Measurements from ENCODE around the gene SIN3A.
"Not testable (repeated sequence)": the region's sequence is repeated elsewhere in the genome, so short reads cannot be mapped to it uniquely, and the experiment has no call there.

The SIN3A gene

DNA sequence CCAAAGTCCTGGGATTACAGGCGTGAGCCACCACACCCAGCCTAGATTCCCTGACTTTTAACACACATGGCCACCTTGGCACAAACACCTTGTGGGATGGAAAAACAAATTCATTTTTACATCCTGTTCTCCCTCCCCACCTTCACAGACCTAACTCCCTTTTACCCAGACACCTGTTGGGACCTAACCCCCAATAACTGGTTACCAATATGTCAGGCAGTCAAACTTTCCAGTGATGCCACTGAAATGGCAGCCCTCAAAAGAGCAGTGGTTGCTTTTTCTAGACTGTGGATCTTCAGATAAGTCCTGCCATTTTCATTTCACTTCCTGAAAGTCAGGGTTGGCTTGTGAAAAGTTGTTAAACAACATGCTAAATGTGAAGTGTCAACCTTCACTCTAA, 34.9 kb downstream of the SIN3A start:
- TF ChIP-seq Cebpa-rat (IDR thresholded peaks at IDR 0.05) = no peak
- H3K9me3 ChIP-seq (replicated peaks in 1 of 11) = no peaks in the 10 kb centered on the region
- peaks cover 82 to 100% (median 97%) of the 10 kb centered on the region in 11 experiments for H3K36me3 ChIP-seq
- H4K20me1 ChIP-seq = peaks cover 6 to 30% (median 10%) of the 10 kb centered on the region in 11 experiments; a peak in 15 of 22 replicates
- 0 out of 22 replicates have a peak overlapping the region, but pooled peaks of 2 of the 11 experiments have one; percentile 3 to 11 for H3K27ac ChIP-seq
- no peak overlapping the region for H3K9ac ChIP-seq
- no peak overlapping the region for H3K4me2 ChIP-seq
- no peak overlapping the region for H3K4me3 ChIP-seq
- H3K4me1 ChIP-seq = peaks cover 0 to 18% (median 0%) of the 10 kb centered on the region in 10 experiments; a peak in 3 of 20 replicates
- H3K27me3 ChIP-seq = no peaks in the 10 kb centered on the region

DNA sequence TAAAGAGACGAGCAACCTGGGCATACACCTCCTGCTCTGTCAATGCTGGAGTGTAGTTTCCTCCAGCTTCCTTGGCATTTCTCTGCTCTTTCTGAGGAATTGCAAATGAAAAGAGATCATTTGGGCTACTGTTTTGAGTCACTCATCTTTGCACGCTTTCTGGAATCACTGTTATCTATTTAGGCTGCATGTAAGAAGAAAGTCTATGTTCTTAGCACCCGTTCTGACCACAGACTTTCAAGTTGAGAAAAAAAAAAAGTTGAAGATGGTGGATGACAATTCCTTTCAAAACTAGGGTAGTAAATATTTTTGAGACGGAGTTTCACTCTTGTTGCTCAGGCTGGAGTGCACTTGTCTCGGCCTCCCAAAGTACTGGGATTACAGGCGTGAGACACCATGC, 41.3 kb downstream of the SIN3A start:
- H3K4me3 ChIP-seq = no peak overlapping the region
- no peak overlapping the region for H3K9ac ChIP-seq
- no peaks in the 10 kb centered on the region for H3K4me1 ChIP-seq
- peaks cover 92 to 100% (median 99%) of the 10 kb centered on the region in 11 experiments for H3K36me3 ChIP-seq
- no peak for TF ChIP-seq Cebpa-rat (IDR thresholded peaks at IDR 0.05)
- H3K4me2 ChIP-seq = no peak overlapping the region
- no peak overlapping the region for H3K27ac ChIP-seq
- no peaks in the 10 kb centered on the region for H3K9me3 ChIP-seq (replicated peaks in 1 of 11)
- peaks cover 0 to 27% (median 11%) of the 10 kb centered on the region in 11 experiments; a peak in 14 of 22 replicates for H4K20me1 ChIP-seq
- H3K27me3 ChIP-seq = no peaks in the 10 kb centered on the region

DNA sequence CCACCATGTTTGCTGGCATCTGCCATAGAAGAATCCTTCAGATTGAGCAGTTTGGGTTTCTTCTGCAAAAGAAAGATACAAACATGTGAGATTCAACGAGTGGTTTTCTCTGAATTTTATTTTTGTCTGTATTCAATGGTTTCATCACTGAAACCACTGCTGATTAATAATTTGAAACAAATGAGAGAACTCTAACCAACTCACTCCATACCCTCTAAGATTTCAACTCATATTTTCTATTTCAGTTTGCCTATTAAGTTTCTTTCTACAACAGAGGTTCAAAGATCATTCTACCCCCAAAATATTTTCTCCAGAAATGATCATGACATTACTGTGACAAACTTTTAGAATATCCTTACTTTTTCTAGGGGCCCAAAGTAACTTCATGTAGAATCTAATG, 44.4 kb downstream of the SIN3A start:
- Histone ChIP-seq H3K36me3 (peaks cover 99 to 100% (median 100%) of the 10 kb centered on the region in 11 experiments), H3K27ac (no peak overlapping the region), H3K4me2 (no peak overlapping the region), H3K4me1 (no peaks in the 10 kb centered on the region), H3K27me3 (no peaks in the 10 kb centered on the region), H3K9ac (no peak overlapping the region), H3K4me3 (no peak overlapping the region), H4K20me1 (peaks cover 0 to 30% (median 9%) of the 10 kb centered on the region in 11 experiments; a peak in 11 of 22 replicates), H3K9me3 (replicated peaks in 1 of 11) (no peaks in the 10 kb centered on the region)
- TF ChIP-seq Cebpa-rat (IDR thresholded peaks at IDR 0.05) = no peak

DNA sequence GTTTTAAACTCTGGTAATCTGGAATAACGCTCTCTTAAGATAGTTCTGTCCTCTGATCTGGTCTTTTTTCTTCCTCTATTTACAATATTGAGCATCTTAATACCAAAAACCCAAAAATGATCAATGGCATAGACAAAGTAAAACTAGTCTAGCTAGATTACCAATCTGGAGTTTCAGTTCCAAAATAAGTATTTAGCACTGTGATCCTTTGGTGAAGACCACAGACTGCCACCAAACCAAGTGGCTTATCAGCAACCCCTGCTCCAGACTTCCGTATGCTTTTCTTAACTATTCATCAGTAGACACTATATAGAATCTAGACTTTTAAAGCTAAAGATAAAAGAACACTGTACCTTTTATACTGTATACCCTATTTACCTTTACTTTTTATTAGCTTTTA, 47.6 kb downstream of the SIN3A start:
- Histone ChIP-seq H3K4me2 (no peak overlapping the region), H3K27me3 (no peaks in the 10 kb centered on the region), H3K4me3 (no peak overlapping the region), H3K36me3 (peaks cover 98 to 100% (median 100%) of the 10 kb centered on the region in 11 experiments), H3K27ac (no peak overlapping the region), H4K20me1 (peaks cover 4 to 22% (median 11%) of the 10 kb centered on the region in 11 experiments; a peak in 11 of 22 replicates), H3K9me3 (replicated peaks in 1 of 11) (no peaks in the 10 kb centered on the region), H3K9ac (no peak overlapping the region), H3K4me1 (no peaks in the 10 kb centered on the region)
- TF ChIP-seq Cebpa-rat (IDR thresholded peaks at IDR 0.05) = no peak

DNA sequence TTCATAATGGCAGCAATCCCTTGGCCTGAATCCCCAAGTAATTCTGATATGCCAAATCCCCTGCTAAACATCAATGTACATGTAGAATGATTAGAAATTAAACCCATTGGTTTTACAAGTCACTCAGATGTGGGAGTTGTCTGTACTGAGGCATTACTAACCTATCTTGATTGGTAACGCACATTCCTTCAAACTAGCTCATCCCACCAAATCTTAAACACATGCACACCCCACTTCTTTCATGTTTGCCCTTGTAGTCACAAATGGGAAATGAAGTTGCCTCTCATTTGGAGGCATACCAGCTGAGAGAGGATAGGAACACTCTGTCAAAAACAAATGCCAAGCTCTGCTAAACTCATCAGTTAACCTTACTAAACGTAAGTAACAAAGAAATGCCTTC, 54.0 kb downstream of the SIN3A start:
- TF ChIP-seq Cebpa-rat (IDR thresholded peaks at IDR 0.05) = no peak
- no peaks in the 10 kb centered on the region for H3K9me3 ChIP-seq (replicated peaks in 1 of 11)
- H3K4me1 ChIP-seq = no peaks in the 10 kb centered on the region
- peaks cover 99 to 100% (median 100%) of the 10 kb centered on the region in 11 experiments for H3K36me3 ChIP-seq
- no peaks in the 10 kb centered on the region for H3K27me3 ChIP-seq
- H3K27ac ChIP-seq = no peak overlapping the region
- H4K20me1 ChIP-seq = peaks cover 0 to 46% (median 20%) of the 10 kb centered on the region in 11 experiments; a peak in 10 of 22 replicates
- no peak overlapping the region for H3K9ac ChIP-seq
- no peak overlapping the region for H3K4me2 ChIP-seq
- H3K4me3 ChIP-seq = no peak overlapping the region

DNA sequence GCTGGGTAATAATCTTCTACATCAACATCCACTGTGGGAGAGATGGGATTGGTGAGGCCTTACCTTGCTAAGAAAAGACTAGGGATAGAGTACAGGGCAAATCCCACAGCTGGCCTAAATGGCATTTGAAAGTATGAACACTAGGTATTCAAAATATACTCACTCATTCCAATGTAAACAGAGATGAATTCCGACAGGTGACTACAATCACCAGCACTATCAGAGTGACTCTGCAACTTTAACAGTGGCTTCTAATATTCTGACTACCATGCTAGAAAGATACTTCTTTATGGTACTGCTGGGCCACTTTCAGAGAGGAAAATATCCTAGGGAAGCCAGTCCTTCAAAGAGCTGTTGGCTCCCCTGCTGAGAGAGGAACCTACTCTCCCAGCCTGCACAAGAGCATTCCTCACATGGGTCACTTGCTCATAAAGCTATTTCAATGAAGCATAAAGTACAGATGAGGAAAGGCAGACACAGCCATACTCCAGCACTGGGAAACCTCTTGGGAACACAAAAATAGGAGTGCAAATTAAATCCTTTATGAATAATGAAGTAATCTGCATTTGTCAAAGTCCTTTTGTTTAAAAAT, 61.6 kb downstream of the SIN3A start:
- Histone ChIP-seq H3K9me3 (replicated peaks in 1 of 11) (no peaks in the 10 kb centered on the region), H3K36me3 (peaks cover 95 to 100% (median 100%) of the 10 kb centered on the region in 11 experiments)

DNA sequence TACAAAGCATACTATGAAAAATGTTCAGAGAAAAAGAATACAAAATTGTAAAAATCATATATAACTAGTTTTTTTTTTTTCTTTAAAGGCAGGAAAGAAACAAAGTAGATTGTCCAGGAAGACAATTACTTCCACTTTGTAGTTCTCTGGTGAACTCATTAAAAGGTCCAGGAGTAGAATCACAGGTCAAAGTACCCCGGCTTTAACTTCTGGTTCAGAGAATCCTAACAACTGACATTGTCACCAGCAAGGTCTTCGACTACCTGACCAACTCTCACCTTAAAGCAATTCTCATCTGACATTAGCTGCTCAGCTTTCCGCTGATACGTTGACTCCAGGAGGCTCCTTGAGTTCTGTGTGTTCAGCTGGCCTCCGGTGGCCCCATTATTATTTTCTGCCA, 67.5 kb downstream of the SIN3A start:
- peaks cover 8 to 20% (median 13%) of the 10 kb centered on the region in 10 experiments; a peak in 16 of 20 replicates for H3K4me1 ChIP-seq
- not testable (repeated sequence) for H3K27ac ChIP-seq; H3K9ac ChIP-seq; H3K4me2 ChIP-seq; H3K9me3 ChIP-seq (replicated peaks in 1 of 11); H3K4me3 ChIP-seq; H3K27me3 ChIP-seq
- H4K20me1 ChIP-seq = peaks cover 0 to 34% (median 12%) of the 10 kb centered on the region in 11 experiments; a peak in 9 of 22 replicates
- H3K36me3 ChIP-seq = peaks cover 93 to 99% (median 98%) of the 10 kb centered on the region in 11 experiments

More for the DNA sequence above, 61.6 kb downstream of the SIN3A start:
- Histone ChIP-seq H3K4me1 (peaks cover 8 to 20% (median 13%) of the 10 kb centered on the region in 10 experiments; a peak in 16 of 20 replicates), H3K27ac (no peak overlapping the region), H3K9ac (no peak overlapping the region), H3K27me3 (no peaks in the 10 kb centered on the region), H3K4me2 (no peak overlapping the region), H3K4me3 (no peak overlapping the region), H4K20me1 (peaks cover 0 to 48% (median 33%) of the 10 kb centered on the region in 11 experiments; a peak in 17 of 22 replicates)
- TF ChIP-seq Cebpa-rat (IDR thresholded peaks at IDR 0.05) = no peak

DNA sequence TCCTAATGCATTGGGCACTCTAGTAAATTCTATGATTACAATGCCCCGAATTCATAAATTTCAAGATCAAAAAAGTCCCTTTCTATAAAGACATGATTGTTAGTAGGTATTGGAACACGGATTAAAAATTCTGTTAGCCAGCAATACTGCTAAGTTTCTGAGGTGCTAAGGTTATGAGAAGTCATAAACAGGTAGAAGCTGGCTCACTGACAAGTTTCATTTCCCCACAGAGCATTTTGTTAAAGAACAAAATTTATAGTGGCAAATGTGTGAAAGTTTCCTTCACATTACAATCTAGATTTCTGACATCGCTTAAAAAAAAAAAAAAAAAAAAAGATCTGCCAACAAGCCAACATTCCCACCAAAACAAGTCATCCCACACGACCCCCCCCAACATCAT, 70.7 kb downstream of the SIN3A start:
- Histone ChIP-seq H3K36me3 (peaks cover 93 to 99% (median 98%) of the 10 kb centered on the region in 11 experiments), H3K9me3 (replicated peaks in 1 of 11) (no peaks in the 10 kb centered on the region), H3K9ac (no peak overlapping the region), H3K4me1 (peaks cover 0 to 8% (median 1%) of the 10 kb centered on the region in 10 experiments; a peak in 9 of 20 replicates), H3K27me3 (no peaks in the 10 kb centered on the region), H4K20me1 (peaks cover 0 to 7% (median 0%) of the 10 kb centered on the region in 11 experiments; a peak in 3 of 22 replicates), H3K27ac (no peak overlapping the region), H3K4me2 (no peak overlapping the region), H3K4me3 (no peak overlapping the region)
- TF ChIP-seq Cebpa-rat (IDR thresholded peaks at IDR 0.05) = no peak

DNA sequence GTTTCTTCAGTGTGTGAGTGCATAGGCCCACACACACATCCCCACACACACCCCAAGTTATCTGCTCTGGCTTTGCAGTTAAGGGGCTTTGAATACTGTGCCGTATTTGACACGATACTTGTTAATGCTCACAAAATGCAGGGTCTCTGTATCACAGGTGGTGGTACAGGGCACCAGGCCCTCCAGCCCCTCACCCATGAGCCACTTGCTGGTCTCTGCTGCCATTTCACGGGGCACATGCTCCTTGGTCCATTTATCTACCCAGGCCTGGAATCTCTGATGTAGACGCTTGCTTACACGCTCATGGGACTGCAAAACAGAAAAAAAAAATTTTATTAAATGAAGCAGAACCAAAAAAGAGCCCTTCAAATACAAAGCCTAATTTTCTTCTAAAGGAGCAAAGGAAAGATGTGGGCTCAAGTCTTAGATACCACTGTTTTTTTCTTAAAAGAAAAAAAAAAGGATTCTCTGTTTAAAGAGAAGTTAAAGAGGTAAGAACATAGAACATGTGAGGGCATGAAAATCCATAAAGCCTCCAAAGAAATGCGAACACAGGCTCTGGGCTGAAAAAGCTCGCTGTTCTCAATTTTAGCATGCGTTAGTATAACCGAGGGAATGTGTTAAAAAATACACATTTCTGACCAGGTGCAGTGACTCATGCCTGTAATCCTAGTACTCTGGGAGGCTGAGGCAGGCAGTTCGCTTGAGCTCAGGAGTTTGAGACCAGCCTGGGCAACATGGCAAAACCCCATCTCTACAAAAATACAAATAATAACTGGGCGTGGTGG, 79.4 kb downstream of the SIN3A start:
- Histone ChIP-seq H3K4me2 (0 out of 22 replicates have a peak overlapping the region, but pooled peaks of 1 of the 11 experiments have one; percentile 10), H4K20me1 (peaks cover 6 to 40% (median 16%) of the 10 kb centered on the region in 11 experiments; a peak in 19 of 22 replicates), H3K4me3 (no peak overlapping the region), H3K27ac (no peak overlapping the region), H3K36me3 (peaks cover 64 to 83% (median 79%) of the 10 kb centered on the region in 11 experiments), H3K9me3 (replicated peaks in 1 of 11) (no peaks in the 10 kb centered on the region), H3K4me1 (peaks cover 23 to 35% (median 29%) of the 10 kb centered on the region in 10 experiments), H3K27me3 (no peaks in the 10 kb centered on the region), H3K9ac (0 out of 22 replicates have a peak overlapping the region, but pooled peaks of 5 of the 11 experiments have one; percentile 6 to 37 (median 20))
- TF ChIP-seq Cebpa-rat (IDR thresholded peaks at IDR 0.05) = no peak
